ENCODE data around the gene LRRK1.

Gene LRRK1

DNA sequence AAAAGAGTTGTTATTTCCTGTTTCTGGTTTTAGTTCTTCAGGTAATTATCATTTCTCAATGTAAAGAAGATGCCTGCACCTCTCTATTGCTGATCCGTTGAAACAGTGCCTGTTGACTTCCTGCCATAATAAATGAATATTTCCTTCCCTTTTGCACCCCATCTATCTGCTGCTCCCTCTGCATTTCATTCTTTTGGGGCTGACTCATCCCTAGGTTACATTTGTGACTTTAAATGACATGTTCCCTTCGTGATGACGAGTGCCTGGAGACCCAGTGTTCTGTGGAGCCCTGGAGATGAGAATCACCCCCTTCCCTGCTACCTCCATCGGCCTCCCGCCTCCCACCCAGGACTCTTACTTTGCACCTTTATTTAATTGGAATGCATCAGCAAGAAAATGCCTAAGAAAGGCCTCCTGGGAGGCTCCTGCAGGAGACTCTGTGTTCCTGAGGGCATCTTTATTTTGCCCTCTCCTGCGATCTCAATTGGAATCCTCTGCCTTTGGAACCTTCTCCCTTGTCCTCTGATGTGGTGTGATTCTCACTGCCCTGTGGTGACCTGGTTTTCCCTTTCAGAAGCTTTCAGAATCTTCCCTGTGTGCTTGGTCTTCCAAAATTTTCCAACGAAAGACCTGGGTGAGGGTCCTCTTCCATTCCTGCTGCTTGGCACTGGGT is 13.7 kb downstream of the LRRK1 start:
- DNase-seq (ENCODE audit: low spot score), result no peak

GRCh38 chr15:100934166-100934565 is 15.0 kb downstream of the LRRK1 start:
- DNase-seq (ENCODE audit: low spot score), result no peak

DNA sequence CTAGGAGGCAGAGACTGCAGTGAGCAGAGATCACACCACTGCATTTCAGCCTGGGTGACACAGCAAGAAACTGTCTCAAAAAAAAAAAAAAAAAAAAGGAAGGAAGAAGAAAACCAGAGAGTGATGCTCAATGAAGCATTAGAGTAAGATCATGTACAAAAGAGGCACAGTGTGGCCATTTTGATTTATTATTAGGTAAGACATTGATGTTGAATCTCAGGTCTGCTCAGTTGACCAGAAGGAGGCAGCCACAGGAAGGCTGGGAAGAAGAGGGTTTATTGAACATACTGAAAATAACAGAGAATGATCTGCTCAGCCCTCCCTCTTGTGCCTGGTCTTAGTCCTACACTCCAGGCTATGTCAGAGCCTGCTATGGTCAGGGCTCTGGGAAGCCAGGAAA is 15.6 kb downstream of the LRRK1 start:
- peak; percentile 65 for DNase-seq (ENCODE audit: low spot score)

DNA sequence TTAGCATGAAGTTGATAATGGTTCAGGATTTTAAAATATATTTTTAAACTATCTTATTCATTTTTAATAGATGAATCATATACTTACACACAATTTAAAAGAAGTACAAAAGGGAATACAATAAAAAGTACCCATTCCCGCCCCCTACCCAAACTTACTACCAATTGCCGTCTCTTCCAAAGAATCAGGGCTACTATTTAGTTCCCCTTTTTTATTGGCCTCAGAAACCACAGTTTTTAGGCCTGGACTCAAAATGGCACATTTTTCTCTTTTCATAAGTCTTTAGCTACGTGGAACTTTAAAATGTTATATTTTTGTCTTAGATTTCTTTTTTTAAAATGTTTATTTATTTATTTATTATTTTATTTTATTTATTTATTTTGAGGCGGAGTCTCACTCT is 18.0 kb downstream of the LRRK1 start:
- no peak for DNase-seq (ENCODE audit: low spot score)

- DNase-seq (ENCODE audit: low spot score), result no peak
These were observed 20.6 kb downstream of the LRRK1 start for GRCh38 chr15:100939791-100940190.

- DNase-seq (ENCODE audit: low spot score), result peak; percentile 65
These were observed 21.7 kb downstream of the LRRK1 start for GRCh38 chr15:100940767-100941379.

GRCh38 chr15:100941536-100941935 is 22.4 kb downstream of the LRRK1 start:
- DNase-seq (ENCODE audit: low spot score), result no peak

DNA sequence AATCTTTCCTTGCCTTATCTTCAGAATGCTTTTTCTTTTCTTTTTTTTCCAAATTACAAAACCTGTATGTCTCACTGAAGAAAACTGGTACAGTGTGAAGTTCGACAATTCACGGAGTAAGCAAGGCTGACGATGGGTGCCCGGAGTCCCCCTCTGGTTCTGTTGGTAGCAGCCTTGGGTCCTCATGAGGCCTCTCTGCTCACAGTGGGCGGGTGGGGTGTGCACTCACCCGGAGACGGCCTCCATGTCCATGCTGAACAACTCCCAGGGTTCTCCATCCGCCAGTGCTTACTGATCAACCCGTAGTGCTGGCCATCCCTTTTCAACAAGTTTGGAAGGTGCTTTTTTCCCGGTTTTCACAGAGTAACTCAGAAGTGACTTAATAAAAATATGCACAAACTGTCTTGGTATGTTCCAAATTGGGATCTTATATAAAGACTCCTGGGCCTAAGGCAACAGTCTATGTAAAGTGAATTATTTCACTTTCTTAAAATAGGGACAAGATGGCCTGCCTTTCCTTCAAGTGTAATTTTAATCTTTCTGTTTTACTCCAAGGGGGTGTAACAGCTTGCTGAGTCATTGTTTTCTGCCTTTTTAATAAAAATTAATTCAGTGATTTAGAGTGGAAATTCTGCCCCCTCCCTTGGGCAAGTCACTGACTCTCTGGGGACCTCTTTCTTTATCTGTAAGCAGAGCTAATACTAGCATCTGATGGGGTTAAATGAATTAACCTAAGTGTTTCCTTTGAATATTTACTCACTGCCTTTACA is 23.7 kb downstream of the LRRK1 start:
- DNase-seq (ENCODE audit: low spot score), result no peak

DNA sequence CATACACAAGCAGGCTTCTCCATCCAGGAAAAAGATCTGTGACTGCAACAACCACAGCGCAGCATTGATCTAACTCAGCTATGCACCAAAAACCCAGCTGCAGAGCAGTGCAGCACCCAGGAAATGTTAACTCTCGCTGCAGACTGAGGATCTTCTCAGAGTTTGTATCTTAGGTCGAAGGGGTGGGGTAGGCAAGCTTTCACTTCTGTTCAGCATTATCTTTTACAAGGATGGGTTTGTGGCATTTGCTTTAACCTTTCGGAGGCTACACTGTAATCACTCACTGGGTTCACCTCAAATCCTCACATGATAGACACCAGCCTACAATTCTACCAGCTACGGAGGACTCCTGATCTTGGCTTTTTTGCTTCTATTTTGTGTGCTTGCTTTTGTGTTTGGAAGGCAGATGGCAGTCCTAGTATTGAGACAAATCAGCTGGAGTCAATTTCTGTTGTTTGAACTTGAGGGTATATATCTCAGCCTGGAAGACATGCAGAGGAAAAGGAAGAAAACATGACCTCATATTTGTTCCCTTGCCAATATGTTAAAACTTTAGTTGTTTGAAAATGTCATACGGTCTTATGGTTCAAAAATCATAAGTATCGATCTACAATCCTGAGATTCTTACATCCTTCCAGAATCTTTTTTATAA is 25.2 kb downstream of the LRRK1 start:
- DNase-seq (ENCODE audit: low spot score), result no peak

- DNase-seq (ENCODE audit: low spot score), result no peak
These were observed 25.8 kb downstream of the LRRK1 start for GRCh38 chr15:100944986-100945385.

DNA sequence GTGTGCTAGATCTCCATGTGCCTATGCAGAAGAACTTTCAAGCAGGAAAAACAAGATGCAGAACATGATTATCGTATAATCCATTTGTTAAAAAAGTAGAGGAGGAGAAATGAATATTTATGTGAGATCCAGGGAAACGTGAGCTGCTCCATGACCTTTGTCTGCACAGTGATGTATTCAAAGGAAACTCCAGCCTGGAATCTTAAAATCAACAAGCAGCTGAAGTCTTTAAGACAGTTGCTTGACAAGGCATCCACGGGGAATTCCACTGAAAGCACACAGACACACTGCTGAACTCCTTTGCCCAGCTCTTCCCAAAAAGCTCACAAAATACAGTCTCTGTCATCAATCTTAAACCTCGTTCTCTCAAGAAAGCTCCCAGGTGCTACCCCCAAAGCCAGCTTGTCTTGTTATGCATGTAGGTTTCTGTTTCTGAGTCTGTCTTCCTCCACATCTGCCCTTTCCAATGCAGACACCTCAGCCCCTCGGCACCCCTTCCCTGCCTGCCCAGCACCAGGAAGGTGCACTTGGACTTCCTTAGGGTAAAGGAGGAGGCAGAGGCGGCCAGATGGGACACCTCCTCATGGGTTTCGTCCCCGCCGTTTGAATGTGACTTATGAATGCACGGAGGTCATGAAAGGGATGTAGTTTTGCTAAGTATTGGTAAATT is 28.7 kb downstream of the LRRK1 start:
- no peak for DNase-seq (ENCODE audit: low spot score)

- no peak for DNase-seq (ENCODE audit: low spot score)
These were observed 29.2 kb downstream of the LRRK1 start for GRCh38 chr15:100948430-100948762.

DNA sequence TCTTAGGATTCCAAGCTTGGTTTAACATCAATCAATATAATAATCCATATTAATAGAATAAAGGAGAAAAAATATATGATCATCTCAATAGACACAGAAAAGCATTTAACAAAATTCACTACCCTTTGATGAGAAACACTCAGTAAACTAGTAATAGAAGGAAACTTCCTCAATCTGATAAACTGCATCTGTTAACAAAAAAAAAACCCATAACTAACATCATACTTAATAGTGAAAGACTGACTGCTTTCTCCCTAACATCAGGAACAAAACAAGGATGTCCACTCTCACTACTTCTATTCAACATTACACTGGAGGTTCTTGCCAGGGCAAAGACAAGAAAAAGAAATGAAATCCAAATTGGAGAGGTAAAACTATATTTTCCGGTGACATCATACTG is 30.5 kb downstream of the LRRK1 start:
- no peak for DNase-seq (ENCODE audit: low spot score)

DNA sequence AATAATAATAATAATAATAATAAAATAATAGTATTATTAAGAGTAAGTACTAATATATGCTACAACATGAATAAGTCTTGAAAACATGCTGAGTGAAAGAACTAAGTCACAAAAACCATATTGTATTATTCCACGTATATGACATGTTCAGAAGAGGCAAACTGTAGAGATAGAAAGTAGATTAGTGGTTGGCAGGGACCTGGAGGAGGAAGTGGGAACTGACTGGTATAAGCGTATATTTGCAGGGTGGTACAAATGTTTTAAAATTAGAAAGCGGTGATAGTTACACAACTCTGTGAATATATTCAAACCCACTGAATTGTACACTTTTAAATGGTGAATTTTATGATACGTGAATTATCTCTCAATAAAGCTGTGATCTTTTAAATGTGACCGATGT is 32.8 kb downstream of the LRRK1 start:
- no peak for DNase-seq (ENCODE audit: low spot score)

DNA sequence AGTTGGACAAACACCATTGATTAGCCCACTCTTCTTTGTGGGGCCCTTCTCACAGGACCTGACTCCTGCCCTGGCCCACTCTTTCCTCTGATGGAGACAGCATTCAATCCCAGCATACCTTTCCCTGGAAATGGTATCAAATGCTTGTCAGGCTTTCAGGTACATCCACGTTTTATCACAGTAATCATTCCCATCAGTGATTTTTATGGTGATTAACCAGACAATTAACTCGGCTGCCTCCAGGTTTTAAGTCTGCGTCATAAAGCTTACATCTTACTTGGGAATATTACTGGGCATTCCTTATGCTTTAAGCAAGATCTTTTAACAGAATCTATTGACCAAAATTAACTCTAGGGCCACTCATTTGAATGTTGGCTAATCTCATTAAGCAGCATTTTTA is 33.4 kb downstream of the LRRK1 start:
- no peak for DNase-seq (ENCODE audit: low spot score)

DNA sequence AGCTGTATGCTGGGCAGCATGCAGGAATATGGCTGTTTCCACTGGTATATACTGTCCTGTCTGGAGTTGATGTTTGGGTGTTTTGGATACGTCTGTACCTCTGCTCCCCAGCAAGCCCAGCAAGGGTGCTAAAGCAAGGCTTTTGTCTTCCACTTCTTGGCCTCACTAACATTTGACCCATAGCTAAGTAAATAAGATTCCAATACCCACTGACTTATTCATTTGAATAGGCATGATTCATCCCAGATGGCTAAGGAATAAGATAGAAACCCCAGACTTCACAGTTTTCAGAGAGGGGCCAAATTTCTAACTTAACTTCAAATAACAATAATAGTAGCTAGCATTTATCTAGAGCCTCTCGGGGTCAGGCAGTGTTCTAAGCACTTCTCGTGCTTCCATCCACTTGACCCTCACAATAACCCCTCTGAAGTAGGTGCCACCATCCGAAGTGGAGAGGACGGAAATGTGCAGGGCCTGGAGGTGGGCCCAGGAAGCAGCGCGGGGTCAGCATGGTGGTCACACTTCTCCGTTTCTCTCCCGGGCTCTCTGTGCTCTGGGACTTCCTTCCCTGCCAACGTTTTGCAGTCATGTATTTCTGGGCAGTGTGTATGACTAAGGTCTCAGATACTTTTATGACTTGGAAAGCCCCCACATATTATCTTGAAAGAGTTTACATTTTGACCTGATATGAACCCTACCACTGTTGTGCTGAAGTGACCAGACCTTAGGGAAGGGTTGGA is 39.3 kb downstream of the LRRK1 start:
- no peak for DNase-seq (ENCODE audit: low spot score)

DNA sequence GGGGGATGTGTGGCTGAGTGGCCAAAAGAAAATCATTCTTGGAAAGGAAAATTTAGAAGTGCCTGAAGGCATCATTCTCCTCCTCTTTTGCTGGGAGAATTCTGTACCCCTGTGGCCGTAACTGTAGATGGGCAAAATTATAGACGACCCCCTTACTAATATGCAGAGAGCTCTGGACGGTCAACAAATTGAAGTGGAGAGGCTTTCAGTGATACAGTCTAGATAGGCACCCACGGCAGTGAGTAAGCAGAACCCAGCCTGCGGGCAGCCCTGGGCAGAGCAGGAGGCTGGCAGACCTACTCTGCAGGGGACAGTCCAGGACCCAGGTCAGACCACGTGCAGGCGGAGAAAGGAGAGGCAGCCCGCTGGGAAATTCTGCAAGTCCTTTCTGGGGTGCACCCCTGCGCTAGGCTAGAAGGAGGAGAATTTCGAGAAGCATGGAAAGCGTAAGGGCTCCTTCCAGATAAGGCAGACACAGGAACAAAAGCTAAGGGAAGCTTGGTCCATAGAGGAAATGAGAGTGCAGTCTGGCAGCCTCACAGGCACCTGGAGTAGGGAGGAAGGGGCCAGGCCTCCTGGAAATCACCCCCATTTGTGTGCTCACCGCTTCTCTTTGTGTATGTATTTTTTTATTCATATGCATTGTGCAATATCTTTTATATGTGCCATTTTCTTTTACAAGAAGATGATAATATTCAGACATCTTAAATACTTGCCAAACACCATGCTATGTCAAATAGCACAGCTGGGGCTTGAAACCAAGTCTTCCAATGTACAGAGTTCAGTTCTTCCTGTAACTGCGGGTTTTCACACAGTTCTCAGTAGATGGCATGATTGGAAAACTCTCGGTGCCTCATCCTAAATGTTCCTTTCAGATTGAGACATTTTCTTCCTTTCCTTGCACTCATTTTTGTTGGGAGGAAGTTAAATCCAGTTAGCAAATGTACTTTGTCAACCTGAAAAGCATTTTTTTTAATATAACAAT is 40.2 kb downstream of the LRRK1 start:
- DNase-seq (ENCODE audit: low spot score), result no peak

GRCh38 chr15:100966997-100967396 is 47.8 kb downstream of the LRRK1 start:
- no peak for DNase-seq (ENCODE audit: low spot score)

GRCh38 chr15:100968050-100968966 is 49.2 kb downstream of the LRRK1 start:
- DNase-seq (ENCODE audit: low spot score), result peak; percentile 35

All from NAMALWA (cell line).